Neuronal stem cell (in vitro differentiated cells): ENCODE measurements around the gene SLX4IP.

Experiments
- DNase-seq: peaks from one replicate; pipeline ENCODE4 v3.0.0-alpha.2; 2013; ENCODE audit warnings: low spot score
- H2AFZ ChIP-seq: one replicate; pipeline ENCODE4 v1.6.1; 2013; ENCODE audit warnings: mild to moderate bottlenecking, low read length, inconsistent platforms
- H2AK5ac ChIP-seq: 2 replicates; pipeline ENCODE4 v1.6.1; 2013; ENCODE audit warnings: low read depth, mild to moderate bottlenecking, inconsistent platforms, low read length, moderate library complexity, mixed read lengths
- H2BK120ac ChIP-seq: 2 replicates; pipeline ENCODE4 v1.6.1; 2013; ENCODE audit warnings: low read depth, mild to moderate bottlenecking, inconsistent platforms, low read length, moderate library complexity, mixed read lengths
- H2BK12ac ChIP-seq: one replicate; pipeline ENCODE4 v1.6.1; 2013; ENCODE audit warnings: low read length, inconsistent platforms
- H2BK15ac ChIP-seq: 2 replicates; pipeline ENCODE4 v1.6.1; 2013; ENCODE audit warnings: mild to moderate bottlenecking, low read length, inconsistent platforms, mixed read lengths
- H2BK5ac ChIP-seq: one replicate; pipeline ENCODE4 v1.6.1; 2013; ENCODE audit warnings: inconsistent platforms, mild to moderate bottlenecking, low read length, moderate library complexity
- H3K14ac ChIP-seq: one replicate; pipeline ENCODE4 v1.6.1; 2013; ENCODE audit warnings: low read length, inconsistent platforms
- H3K18ac ChIP-seq: 2 replicates; pipeline ENCODE4 v1.6.1; 2013; ENCODE audit warnings: low read length, inconsistent platforms
- H3K23ac ChIP-seq: 2 replicates; pipeline ENCODE4 v1.6.1; 2013; ENCODE audit warnings: low read depth, mild to moderate bottlenecking, mixed read lengths, low read length, inconsistent platforms; ENCODE audit not compliant: poor library complexity
- H3K27ac ChIP-seq: replicated peaks from 3 replicates; pipeline ENCODE4 v1.5.1; 2013; ENCODE audit warnings: low read length, inconsistent platforms
- H3K27me3 ChIP-seq, 3 experiments: 2 replicates each; pipeline ENCODE4 v1.6.1; 2013; ENCODE audit warnings: low read length in 3 of 3, mild to moderate bottlenecking in 2 of 3, inconsistent platforms in 1 of 3, low read depth in 1 of 3, mixed read lengths in 1 of 3, moderate library complexity in 1 of 3; ENCODE audit not compliant: control insufficient read depth in 3 of 3, insufficient read depth in 3 of 3
- H3K36me3 ChIP-seq, 2 donors: replicated peaks in 1 of 2; 2 replicates each; pipeline ENCODE4 v1.6.1; 2013; ENCODE audit warnings: low read length in 2 of 2; ENCODE audit not compliant: control insufficient read depth in 2 of 2, insufficient read depth in 2 of 2
- H3K4ac ChIP-seq: 2 replicates; pipeline ENCODE4 v1.6.1; 2013; ENCODE audit warnings: inconsistent platforms, mild to moderate bottlenecking, low read length, moderate library complexity
- H3K4me1 ChIP-seq, 2 donors: 1 replicate in 1 of 2; 2 replicates in 1 of 2; pipeline ENCODE4 v1.6.1; 2013; ENCODE audit warnings: low read length in 2 of 2, low read depth in 1 of 2; ENCODE audit not compliant: control insufficient read depth in 2 of 2, insufficient read depth in 1 of 2
- H3K4me2 ChIP-seq: one replicate; pipeline ENCODE4 v1.6.1; 2013; ENCODE audit warnings: mild to moderate bottlenecking, low read length, inconsistent platforms; ENCODE audit not compliant: insufficient read depth, poor library complexity, severe bottlenecking
- H3K4me3 ChIP-seq, 2 donors: 2 replicates each; pipeline ENCODE4 v1.5.1; 2013; ENCODE audit warnings: low read length in 2 of 2, mild to moderate bottlenecking in 2 of 2, inconsistent platforms in 1 of 2, moderate library complexity in 1 of 2
- H3K79me1 ChIP-seq: one replicate; pipeline ENCODE4 v1.6.1; 2013; ENCODE audit warnings: low read depth, mild to moderate bottlenecking, inconsistent platforms, low read length, moderate library complexity
- H3K9ac ChIP-seq: one replicate; pipeline ENCODE4 v1.6.1; 2013; ENCODE audit warnings: mild to moderate bottlenecking, low read depth, low read length, inconsistent platforms; ENCODE audit not compliant: poor library complexity
- H3K9me3 ChIP-seq, 2 donors: replicated peaks in 1 of 2; 2 replicates each; pipeline versions ENCODE3 to v1.6.1; 2013; ENCODE audit warnings: low read length in 2 of 2, mild to moderate bottlenecking in 2 of 2, inconsistent platforms in 1 of 2, low read depth in 1 of 2, mixed read lengths in 1 of 2, moderate library complexity in 1 of 2; ENCODE audit not compliant: control insufficient read depth in 2 of 2, insufficient read depth in 1 of 2
- H4K8ac ChIP-seq: one replicate; pipeline ENCODE4 v1.6.1; 2013; ENCODE audit warnings: low read depth, mild to moderate bottlenecking, inconsistent platforms, low read length, moderate library complexity
- H4K91ac ChIP-seq: one replicate; pipeline ENCODE4 v1.6.1; 2013; ENCODE audit warnings: low read length, low read depth, mild to moderate bottlenecking, inconsistent platforms; ENCODE audit not compliant: poor library complexity
- WGBS, 2 donors: extraction: QIAGEN DNeasy Blood & Tissue Kit; methylation state at CpG; one replicate each; pipeline ENCODE4 v1.1.7; 2013; ENCODE audit warnings: missing lambda C conversion rate in 2 of 2, mixed read lengths in 1 of 2; ENCODE audit not compliant: insufficient read length in 2 of 2, insufficient replicate concordance in 1 of 2; ENCODE audit errors: extremely low coverage in 2 of 2; 5-methylcytosine and 5-hydroxymethylcytosine counted together

The SLX4IP gene

GRCh38 chr20:10609276-10609675, 174.2 kb downstream of the SLX4IP start:
- Histone ChIP-seq H4K91ac (no peak overlapping the region), H2AK5ac (no peak overlapping the region), H3K27ac (no peak overlapping the region), H4K8ac (no peak overlapping the region), H3K4me2 (no peak overlapping the region), H3K23ac (no peak overlapping the region), H3K36me3 (peaks cover 0 to 3% of the 10 kb centered on the region in 2 donors), H2BK12ac (no peak overlapping the region), H3K27me3 (no peaks in the 10 kb centered on the region), H3K4me1 (peaks cover 3 to 5% of the 10 kb centered on the region in 2 donors), H3K79me1 (no peaks in the 10 kb centered on the region), H3K18ac (no peak overlapping the region), H2BK5ac (no peak overlapping the region), H3K4me3 (no peak overlapping the region), H3K9me3 (no peaks in the 10 kb centered on the region), H2BK15ac (no peak overlapping the region), H3K9ac (no peak overlapping the region), H3K14ac (no peak overlapping the region), H2BK120ac (no peak overlapping the region), H2AFZ (no peak overlapping the region), H3K4ac (no peak overlapping the region)
- DNase-seq: no peak
- no CpG with 5 or more reads among the region's 2 CpGs for WGBS, 2 donors

- no peaks in the 10 kb centered on the region for H3K27me3 ChIP-seq
- no peak overlapping the region for H2BK120ac ChIP-seq
- H3K9ac ChIP-seq: no peak overlapping the region
- H3K18ac ChIP-seq: no peak overlapping the region
- no peak overlapping the region for H3K27ac ChIP-seq
- DNase-seq: no peak
- no peak overlapping the region for H3K4ac ChIP-seq
- H3K36me3 ChIP-seq: peaks cover 0 to 3% of the 10 kb centered on the region in 2 donors
- no peak overlapping the region for H2BK5ac ChIP-seq
- no peak overlapping the region for H2AK5ac ChIP-seq
- H4K91ac ChIP-seq: no peak overlapping the region
- H2BK15ac ChIP-seq: no peak overlapping the region
- no peak overlapping the region for H3K4me2 ChIP-seq
- H3K4me3 ChIP-seq: no peak overlapping the region
- peaks cover 0 to 5% of the 10 kb centered on the region in 2 donors for H3K4me1 ChIP-seq
- H3K9me3 ChIP-seq: no peaks in the 10 kb centered on the region
- H2AFZ ChIP-seq: no peak overlapping the region
- no peak overlapping the region for H4K8ac ChIP-seq
- H3K23ac ChIP-seq: no peak overlapping the region
- no peaks in the 10 kb centered on the region for H3K79me1 ChIP-seq
- H3K14ac ChIP-seq: no peak overlapping the region
- H2BK12ac ChIP-seq: no peak overlapping the region
These were observed 174.7 kb downstream of the SLX4IP start for GRCh38 chr20:10609770-10610169.

GRCh38 chr20:10610251-10610650, 175.1 kb downstream of the SLX4IP start:
- Histone ChIP-seq H3K4ac (no peak overlapping the region), H4K91ac (no peak overlapping the region), H3K9ac (no peak overlapping the region), H2BK15ac (peak overlapping the region; percentile 28), H2BK5ac (no peak overlapping the region), H3K36me3 (peaks cover 0 to 3% of the 10 kb centered on the region in 2 donors), H3K4me2 (no peak overlapping the region), H3K14ac (no peak overlapping the region), H2BK12ac (peak overlapping the region; percentile 75), H3K79me1 (no peaks in the 10 kb centered on the region), H3K9me3 (no peaks in the 10 kb centered on the region), H3K27me3 (no peaks in the 10 kb centered on the region), H4K8ac (peak overlapping the region; percentile 33), H2BK120ac (no peak overlapping the region), H3K27ac (no peak overlapping the region), H3K4me3 (no peak overlapping the region), H3K18ac (no peak overlapping the region), H2AK5ac (no peak overlapping the region), H3K4me1 (peaks cover 0 to 5% of the 10 kb centered on the region in 2 donors), H2AFZ (no peak overlapping the region), H3K23ac (no peak overlapping the region)
- no CpG with 5 or more reads among the region's 5 CpGs for WGBS, 2 donors
- DNase-seq: no peak

GRCh38 chr20:10611357-10611756, 176.3 kb downstream of the SLX4IP start:
- Histone ChIP-seq H2BK120ac (no peak overlapping the region), H3K4me1 (peaks cover 0 to 5% of the 10 kb centered on the region in 2 donors), H3K27ac (no peak overlapping the region), H2AK5ac (no peak overlapping the region), H3K18ac (no peak overlapping the region), H3K23ac (no peak overlapping the region), H2BK15ac (no peak overlapping the region), H4K91ac (no peak overlapping the region), H3K9ac (no peak overlapping the region), H3K4me2 (no peak overlapping the region), H3K36me3 (peaks cover 0 to 3% of the 10 kb centered on the region in 2 donors), H3K27me3 (no peaks in the 10 kb centered on the region), H2AFZ (no peak overlapping the region), H2BK12ac (no peak overlapping the region), H4K8ac (no peak overlapping the region), H3K79me1 (no peaks in the 10 kb centered on the region), H3K4me3 (no peak overlapping the region), H3K14ac (no peak overlapping the region), H3K9me3 (no peaks in the 10 kb centered on the region), H3K4ac (no peak overlapping the region), H2BK5ac (no peak overlapping the region)
- no peak for DNase-seq
- no CpG with 5 or more reads among the region's 1 CpG for WGBS, 2 donors
